ENCODE measurements around the gene SLC30A3. TPM values are rescaled to one million over a fixed set of nuclear protein-coding genes. Genes with fewer than 3 reads are reported as not detected.
A peak's percentile ranks its signal among the peaks of the same experiment; 100 is the strongest.
"Not testable (repeated sequence)": the region's sequence is repeated elsewhere in the genome, so short reads cannot be mapped to it uniquely, and the experiment has no call there.

SLC30A3 gene
- total RNA-seq, 4 donors from 2014 or later, result not detected

DNA sequence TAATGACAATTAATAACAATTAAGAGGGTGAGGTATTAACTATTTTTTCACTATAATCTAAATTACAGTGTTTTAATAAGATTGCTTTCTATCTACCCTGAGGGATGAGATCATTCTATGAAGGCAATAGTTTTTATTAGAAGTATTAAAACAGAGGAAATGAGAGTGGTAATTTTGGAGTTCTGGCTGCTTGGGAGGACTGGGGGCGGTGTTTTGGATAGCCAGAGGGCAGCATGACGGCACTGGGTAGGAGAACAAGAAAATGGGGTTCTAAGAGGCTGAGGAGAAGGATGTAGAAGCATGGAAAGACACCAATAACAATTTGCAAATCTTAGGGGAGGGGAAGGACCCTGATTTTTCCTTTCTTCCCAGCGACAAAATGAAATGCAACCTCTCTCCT lies 7.3 kb upstream of the SLC30A3 start:
- Histone ChIP-seq H3K27ac (replicated peaks in 1 of 4) (no peak overlapping the region), H3K9me3 (no peaks in the 10 kb centered on the region), H3K36me3 (no peaks in the 10 kb centered on the region), H3K4me3 (no peak overlapping the region), H3K27me3 (peaks cover 0 to 66% (median 11%) of the 10 kb centered on the region in 4 donors), H3K4me1 (peaks cover 2 to 3% (median 3%) of the 10 kb centered on the region in 4 donors)
- intact Hi-C loops (cut with DNase I), result no loop called here
- WGBS, result 80% methylated on average over 3 of the region's 3 CpGs
- DNase-seq (ENCODE audit: extremely low spot score), result no peak
- no peak for TF ChIP-seq EP300 (IDR thresholded peaks at IDR 0.05)
- TF ChIP-seq POLR2A (IDR thresholded peaks at IDR 0.05; ENCODE audit: low read depth), result no peak
- TF ChIP-seq, protein P1, sequence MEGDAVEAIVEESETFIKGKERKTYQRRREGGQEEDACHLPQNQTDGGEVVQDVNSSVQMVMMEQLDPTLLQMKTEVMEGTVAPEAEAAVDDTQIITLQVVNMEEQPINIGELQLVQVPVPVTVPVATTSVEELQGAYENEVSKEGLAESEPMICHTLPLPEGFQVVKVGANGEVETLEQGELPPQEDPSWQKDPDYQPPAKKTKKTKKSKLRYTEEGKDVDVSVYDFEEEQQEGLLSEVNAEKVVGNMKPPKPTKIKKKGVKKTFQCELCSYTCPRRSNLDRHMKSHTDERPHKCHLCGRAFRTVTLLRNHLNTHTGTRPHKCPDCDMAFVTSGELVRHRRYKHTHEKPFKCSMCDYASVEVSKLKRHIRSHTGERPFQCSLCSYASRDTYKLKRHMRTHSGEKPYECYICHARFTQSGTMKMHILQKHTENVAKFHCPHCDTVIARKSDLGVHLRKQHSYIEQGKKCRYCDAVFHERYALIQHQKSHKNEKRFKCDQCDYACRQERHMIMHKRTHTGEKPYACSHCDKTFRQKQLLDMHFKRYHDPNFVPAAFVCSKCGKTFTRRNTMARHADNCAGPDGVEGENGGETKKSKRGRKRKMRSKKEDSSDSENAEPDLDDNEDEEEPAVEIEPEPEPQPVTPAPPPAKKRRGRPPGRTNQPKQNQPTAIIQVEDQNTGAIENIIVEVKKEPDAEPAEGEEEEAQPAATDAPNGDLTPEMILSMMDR (IDR thresholded peaks at IDR 0.05), result no peak
- no peak for TF ChIP-seq POLR2AphosphoS5 (IDR thresholded peaks at IDR 0.05)

DNA sequence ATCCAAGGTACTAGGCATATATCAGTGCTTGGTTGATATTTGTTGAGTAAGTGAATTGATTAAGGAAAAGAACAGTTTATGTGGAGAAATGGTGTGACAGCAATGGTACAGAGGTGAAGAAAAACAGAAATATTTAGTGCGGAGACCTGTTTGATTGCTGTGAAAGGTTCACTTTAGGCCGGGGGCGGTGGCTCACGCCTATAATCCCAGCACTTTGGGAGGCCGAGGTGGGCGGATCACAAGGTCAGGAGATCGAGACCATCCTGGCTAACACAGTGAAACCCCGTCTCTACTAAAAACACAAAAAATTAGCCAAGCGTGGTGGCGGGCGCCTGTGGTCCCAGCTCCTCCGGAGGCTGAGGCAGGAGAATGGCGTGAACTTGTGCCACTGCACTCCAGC lies 5.4 kb upstream of the SLC30A3 start:
- H3K9me3 ChIP-seq; H3K27ac ChIP-seq (replicated peaks in 1 of 4); H3K36me3 ChIP-seq; DNase-seq (ENCODE audit: extremely low spot score); H3K4me3 ChIP-seq: not testable (repeated sequence)
- H3K4me1 ChIP-seq, result peaks cover 19 to 21% (median 21%) of the 10 kb centered on the region in 4 donors
- H3K27me3 ChIP-seq, result peaks cover 0 to 72% (median 29%) of the 10 kb centered on the region in 4 donors
- intact Hi-C loops (cut with DNase I), result loop anchor here (10.0 kb wide), 1 partner anchor 823 kb away; no protein-coding TSS in a partner anchor
- WGBS, result 91% methylated on average over 13 of the region's 13 CpGs

DNA sequence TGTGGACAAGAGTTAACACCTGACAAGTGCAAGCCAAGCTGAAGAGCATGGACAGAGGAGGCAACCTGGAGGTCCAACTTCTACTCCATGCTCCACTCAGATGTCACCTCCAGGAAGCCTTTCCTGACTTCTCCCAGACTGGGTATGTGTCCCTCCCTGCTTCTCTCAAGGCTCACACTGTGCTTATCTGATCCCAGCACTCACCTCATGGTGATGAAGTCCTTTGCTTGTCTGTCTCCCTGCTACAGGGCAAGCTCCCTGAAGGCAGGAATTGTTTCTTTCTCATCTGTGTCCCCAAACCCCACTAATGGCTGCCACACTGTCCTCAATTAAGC lies 2.7 kb upstream of the SLC30A3 start:
- no peak for DNase-seq (ENCODE audit: extremely low spot score)
- Histone ChIP-seq H3K27me3 (peaks cover 0 to 88% (median 54%) of the 10 kb centered on the region in 4 donors), H3K36me3 (no peaks in the 10 kb centered on the region), H3K27ac (replicated peaks in 1 of 4) (no peak overlapping the region), H3K4me3 (no peak overlapping the region), H3K9me3 (no peaks in the 10 kb centered on the region), H3K4me1 (peaks cover 35 to 40% (median 40%) of the 10 kb centered on the region in 4 donors)
- TF ChIP-seq POLR2A (IDR thresholded peaks at IDR 0.05; ENCODE audit: low read depth) (no peak), POLR2AphosphoS5 (IDR thresholded peaks at IDR 0.05) (no peak), EP300 (IDR thresholded peaks at IDR 0.05) (no peak)
- TF ChIP-seq, protein P1 (IDR thresholded peaks at IDR 0.05), result no peak
- intact Hi-C loops (cut with DNase I), result loop anchor here (10.0 kb wide), 1 partner anchor 821 kb away; no protein-coding TSS in a partner anchor

DNA sequence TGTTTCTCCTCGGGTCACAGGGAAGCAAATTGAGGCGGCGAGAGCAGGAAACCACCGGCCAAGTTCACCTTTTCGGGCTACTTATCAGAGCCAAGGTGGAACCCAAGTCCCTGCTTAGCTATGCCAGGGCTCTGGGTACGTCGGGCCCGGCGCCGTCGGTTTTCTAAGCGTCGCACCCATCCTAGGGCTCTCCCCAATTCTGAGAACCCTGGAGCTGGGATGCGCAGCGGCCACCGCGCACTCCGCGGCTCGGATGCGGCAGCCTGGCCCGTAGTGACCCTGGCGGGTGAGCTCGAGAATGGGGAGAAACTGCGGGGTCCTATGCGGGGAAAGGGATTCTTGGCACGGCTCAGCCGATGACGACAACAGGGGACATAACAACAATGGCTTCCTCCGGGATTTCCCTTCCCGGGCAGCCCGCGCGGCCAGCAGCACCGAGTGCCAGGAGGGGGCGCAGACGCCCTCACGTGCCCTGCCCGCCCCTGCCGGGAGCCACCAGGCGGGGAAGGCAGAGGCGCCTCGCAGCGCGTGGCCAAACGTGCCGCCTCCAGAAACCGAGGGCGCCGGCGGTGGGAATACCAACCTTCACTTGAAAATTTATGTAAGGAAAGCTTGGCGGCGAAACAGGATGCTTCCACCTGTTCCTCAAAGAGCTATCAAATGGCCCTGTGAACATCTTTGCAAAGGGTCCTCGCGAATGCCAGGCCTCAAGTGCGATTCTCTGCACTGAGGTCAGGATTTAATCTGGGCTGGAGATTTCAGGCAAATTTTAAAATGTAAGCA lies 2.1 kb upstream of the SLC30A3 start:
- Histone ChIP-seq H3K27me3 (peaks cover 0 to 93% (median 58%) of the 10 kb centered on the region in 4 donors), H3K36me3 (no peaks in the 10 kb centered on the region), H3K27ac (replicated peaks in 1 of 4) (no peak overlapping the region), H3K4me1 (peaks cover 35 to 40% (median 40%) of the 10 kb centered on the region in 4 donors), H3K4me3 (peak overlapping the region; percentile 30 to 56 (median 52)), H3K9me3 (no peaks in the 10 kb centered on the region)
- DNase-seq (ENCODE audit: extremely low spot score), result no peak
- 18% methylated on average over 16 of the region's 56 CpGs for WGBS
- TF ChIP-seq, protein P1 (IDR thresholded peaks at IDR 0.05), result peak; percentile 36 to 51 (median 40)
- TF ChIP-seq POLR2AphosphoS5 (IDR thresholded peaks at IDR 0.05) (peak in 1 of 2 donors; percentile 40), POLR2A (IDR thresholded peaks at IDR 0.05; ENCODE audit: low read depth) (no peak), EP300 (IDR thresholded peaks at IDR 0.05) (no peak)
- intact Hi-C loops (cut with DNase I), result loop anchor here (10.0 kb wide), 1 partner anchor 820 kb away; no protein-coding TSS in a partner anchor

DNA sequence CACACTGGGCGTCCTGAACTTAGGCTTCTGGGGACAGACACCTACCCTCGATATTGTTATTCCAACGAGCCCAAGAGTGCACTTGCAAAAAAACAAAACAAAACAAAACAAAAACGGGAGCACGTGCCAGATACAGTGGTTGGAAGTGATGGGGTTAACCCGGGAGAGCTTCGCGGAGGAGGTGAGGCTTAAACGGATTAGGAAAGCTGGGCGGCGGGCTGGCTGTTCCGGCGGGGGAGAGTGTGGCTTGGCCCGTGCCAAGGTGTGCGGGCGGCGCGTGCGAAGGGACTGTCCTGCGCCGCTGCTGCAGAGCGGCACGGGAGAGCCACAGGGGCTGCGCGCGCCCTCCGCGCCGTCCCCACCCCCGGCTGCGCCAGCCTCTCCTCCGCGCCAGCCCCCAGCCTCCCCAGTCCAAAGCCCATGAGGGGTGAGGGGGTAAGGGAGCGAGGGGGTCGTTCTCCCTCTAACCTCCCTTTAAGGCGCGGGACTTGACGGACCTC lies 1.5 kb upstream of the SLC30A3 start:
- Histone ChIP-seq H3K27ac (replicated peaks in 1 of 4) (no peak overlapping the region), H3K36me3 (no peaks in the 10 kb centered on the region), H3K4me3 (peak overlapping the region; percentile 30 to 56 (median 52)), H3K4me1 (peaks cover 35 to 40% (median 40%) of the 10 kb centered on the region in 4 donors), H3K27me3 (peaks cover 0 to 97% (median 61%) of the 10 kb centered on the region in 4 donors), H3K9me3 (no peaks in the 10 kb centered on the region)
- no peak for DNase-seq (ENCODE audit: extremely low spot score)
- intact Hi-C loops (cut with DNase I), result loop anchor here (10.0 kb wide), 1 partner anchor 820 kb away; no protein-coding TSS in a partner anchor
- TF ChIP-seq POLR2AphosphoS5 (IDR thresholded peaks at IDR 0.05), result no peak
- no peak for TF ChIP-seq EP300 (IDR thresholded peaks at IDR 0.05)
- TF ChIP-seq, protein P1 (IDR thresholded peaks at IDR 0.05), result no peak
- no peak for TF ChIP-seq POLR2A (IDR thresholded peaks at IDR 0.05; ENCODE audit: low read depth)
- 0% methylated on average over 10 of the region's 38 CpGs for WGBS
